Glomerular visceral epithelial cell (primary cell): ENCODE results near the gene SF3B3.
"Not testable (repeated sequence)": the region's sequence is repeated elsewhere in the genome, so short reads cannot be mapped to it uniquely, and the experiment has no call there.

Experiments
- DNase-seq: peaks from one replicate; pipeline ENCODE4 v3.0.0-alpha.2; 2016; ENCODE audit errors: extremely low spot score

Gene SF3B3

GRCh38 chr16:70615945-70616344 is 92.3 kb downstream of the SF3B3 start:
- DNase-seq, result no peak

- DNase-seq, result not testable (repeated sequence)
Observed at GRCh38 chr16:70621864-70622263, 98.2 kb downstream of the SF3B3 start.
